GM12891 (cell line): Measurements from ENCODE around the gene SAXO2.
"Not testable (repeated sequence)": the region's sequence is repeated elsewhere in the genome, so short reads cannot be mapped to it uniquely, and the experiment has no call there.

Experiments
- POLR2A ChIP-seq: IDR thresholded peaks from 2 replicates; pipeline ENCODE4 v1.6.1; 2011; ENCODE audit warnings: low read depth, low read length, control low read depth
- POLR2AphosphoS5 ChIP-seq: IDR thresholded peaks from 2 replicates; pipeline ENCODE4 v1.6.1; 2011; ENCODE audit warnings: low read depth, low read length, control low read depth
- SPI1 ChIP-seq: IDR thresholded peaks from 2 replicates; pipeline ENCODE4 v1.6.1; 2011; ENCODE audit warnings: low read depth, low read length, control low read depth
- TAF1 ChIP-seq: IDR thresholded peaks from 2 replicates; pipeline ENCODE4 v1.6.1; 2011; ENCODE audit warnings: low read depth, low read length, control low read depth

DNA sequence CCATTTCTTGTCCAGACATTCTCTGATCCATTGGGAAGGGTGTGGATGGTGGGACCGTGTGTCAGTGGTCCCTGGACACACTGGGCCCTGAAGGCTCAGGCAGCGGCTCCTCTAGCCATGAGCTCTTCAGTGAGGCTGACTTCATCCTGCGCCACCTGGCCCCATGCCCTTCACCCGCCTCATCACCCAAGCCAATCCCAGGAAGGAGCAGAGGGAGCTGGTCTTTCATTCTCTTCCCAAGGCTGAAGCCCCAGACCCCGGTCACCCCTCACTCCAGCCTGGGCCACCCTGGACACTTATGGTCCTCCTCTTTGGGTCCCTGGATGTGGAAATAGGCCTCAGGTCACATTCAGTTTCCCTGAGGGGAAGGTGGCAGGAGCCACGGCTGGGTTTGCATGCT is 62.2 kb downstream of the SAXO2 start:
- TF ChIP-seq POLR2A, TAF1, SPI1, POLR2AphosphoS5: not testable (repeated sequence)
